Measurements from ENCODE around the gene EIF2B5. TPM values are rescaled to one million over a fixed set of nuclear protein-coding genes. Genes with fewer than 3 reads are reported as not detected.

EIF2B5 gene
- total and polyA plus RNA-seq, 2 of the 13 experiments (the other 11 are each of a cell fraction or from before 2014, with no cell fraction given), result 38.4 to 60.2 TPM

GRCh38 chr3:184135911-184136260, 728 bp downstream of the EIF2B5 start:
- in situ Hi-C loops (cut with HindIII; ENCODE audit: extremely low pct_ligation_motif_present, low pct_unique_long_range_greater_than_20kb), result loop anchor here (25.0 kb wide), 1 partner anchor 249 kb away; the partner anchor contains the start of gene PARL
- intact Hi-C loops (cut with micrococcal nuclease; ENCODE audit: unreplicated experiment), result loop anchor here (2.0 kb wide), 1 partner anchor 241 kb away; no protein-coding TSS in a partner anchor

More at GRCh38 chr3:184135911-184136260, 728 bp downstream of the EIF2B5 start:
- peak overlapping the region; percentile 82 for H3K4me2 ChIP-seq (ENCODE audit: low read depth, low read length)
- no peaks in the 10 kb centered on the region for H4K20me1 ChIP-seq (ENCODE audit: insufficient read depth, low read length)
- H3K9me3 ChIP-seq (ENCODE audit: low read length), result no peaks in the 10 kb centered on the region
- peak overlapping the region; percentile 61 for H3K27ac ChIP-seq (ENCODE audit: extremely low read length, insufficient read depth, low read length)
- H2AFZ ChIP-seq (ENCODE audit: low read length), result no peak overlapping the region
- TF ChIP-seq E2F2 (CRISPR knock-in tag; IDR thresholded peaks at IDR 0.05; ENCODE audit: borderline replicate concordance) (peak; percentile 5; the same call in 1 of the 2 replicates), AKNA (CRISPR knock-in tag; IDR thresholded peaks at IDR 0.05; ENCODE audit: borderline replicate concordance) (0 out of 2 replicates have a peak, but pooled peaks have one; percentile 14), ZBTB21 (CRISPR knock-in tag; IDR thresholded peaks at IDR 0.05) (no peak), RFX3 (CRISPR knock-in tag; IDR thresholded peaks at IDR 0.05) (no peak), CHCHD3 (CRISPR knock-in tag; IDR thresholded peaks at IDR 0.05) (no peak), ELF1 (CRISPR knock-in tag; IDR thresholded peaks at IDR 0.05) (no peak), ISL2 (CRISPR knock-in tag; IDR thresholded peaks at IDR 0.05) (no peak), IRF2 (CRISPR knock-in tag; IDR thresholded peaks at IDR 0.05) (no peak), HNF4G (IDR thresholded peaks at IDR 0.05; ENCODE audit: borderline replicate concordance, low read depth, low read length) (no peak), HNF4G (CRISPR knock-in tag; IDR thresholded peaks at IDR 0.05; ENCODE audit: borderline replicate concordance, low read depth) (no peak)
- TF ChIP-seq, protein P1, sequence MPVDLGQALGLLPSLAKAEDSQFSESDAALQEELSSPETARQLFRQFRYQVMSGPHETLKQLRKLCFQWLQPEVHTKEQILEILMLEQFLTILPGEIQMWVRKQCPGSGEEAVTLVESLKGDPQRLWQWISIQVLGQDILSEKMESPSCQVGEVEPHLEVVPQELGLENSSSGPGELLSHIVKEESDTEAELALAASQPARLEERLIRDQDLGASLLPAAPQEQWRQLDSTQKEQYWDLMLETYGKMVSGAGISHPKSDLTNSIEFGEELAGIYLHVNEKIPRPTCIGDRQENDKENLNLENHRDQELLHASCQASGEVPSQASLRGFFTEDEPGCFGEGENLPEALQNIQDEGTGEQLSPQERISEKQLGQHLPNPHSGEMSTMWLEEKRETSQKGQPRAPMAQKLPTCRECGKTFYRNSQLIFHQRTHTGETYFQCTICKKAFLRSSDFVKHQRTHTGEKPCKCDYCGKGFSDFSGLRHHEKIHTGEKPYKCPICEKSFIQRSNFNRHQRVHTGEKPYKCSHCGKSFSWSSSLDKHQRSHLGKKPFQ (CRISPR knock-in tag; IDR thresholded peaks at IDR 0.05; ENCODE audit: insufficient replicate concordance), result no peak
- TF ChIP-seq, protein P2, sequence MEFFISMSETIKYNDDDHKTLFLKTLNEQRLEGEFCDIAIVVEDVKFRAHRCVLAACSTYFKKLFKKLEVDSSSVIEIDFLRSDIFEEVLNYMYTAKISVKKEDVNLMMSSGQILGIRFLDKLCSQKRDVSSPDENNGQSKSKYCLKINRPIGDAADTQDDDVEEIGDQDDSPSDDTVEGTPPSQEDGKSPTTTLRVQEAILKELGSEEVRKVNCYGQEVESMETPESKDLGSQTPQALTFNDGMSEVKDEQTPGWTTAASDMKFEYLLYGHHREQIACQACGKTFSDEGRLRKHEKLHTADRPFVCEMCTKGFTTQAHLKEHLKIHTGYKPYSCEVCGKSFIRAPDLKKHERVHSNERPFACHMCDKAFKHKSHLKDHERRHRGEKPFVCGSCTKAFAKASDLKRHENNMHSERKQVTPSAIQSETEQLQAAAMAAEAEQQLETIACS (CRISPR knock-in tag; IDR thresholded peaks at IDR 0.05), result 0 out of 2 replicates have a peak, but pooled peaks have one; percentile 5
- TF ChIP-seq, protein P3, sequence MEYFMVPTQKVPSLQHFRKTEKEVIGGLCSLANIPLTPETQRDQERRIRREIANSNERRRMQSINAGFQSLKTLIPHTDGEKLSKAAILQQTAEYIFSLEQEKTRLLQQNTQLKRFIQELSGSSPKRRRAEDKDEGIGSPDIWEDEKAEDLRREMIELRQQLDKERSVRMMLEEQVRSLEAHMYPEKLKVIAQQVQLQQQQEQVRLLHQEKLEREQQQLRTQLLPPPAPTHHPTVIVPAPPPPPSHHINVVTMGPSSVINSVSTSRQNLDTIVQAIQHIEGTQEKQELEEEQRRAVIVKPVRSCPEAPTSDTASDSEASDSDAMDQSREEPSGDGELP (IDR thresholded peaks at IDR 0.05; ENCODE audit: borderline replicate concordance, low read depth), result no peak
- no TSS peak for BruUV-seq (replicated peaks)
- peak overlapping the region; percentile 89 for H3K9ac ChIP-seq (ENCODE audit: insufficient read depth, low read depth, low read length)
- no peak for FAIRE-seq
- no peak for DNase-seq (ENCODE audit: low spot score)
- ChIA-PET CTCF (ENCODE audit: low intra/inter-chr PET ratio, low total read pairs) (no interaction called here), POLR2A (interaction anchor here (0.6 to 2.8 kb wide), 7 partner anchors 11 to 106 kb away, joined by 3 to 28 read pairs (median 5); partner anchors contain the start of genes ABCF3 and DVL3)
- 8% methylated on average over 9 of the region's 9 CpGs for WGBS (ENCODE audit: low lambda C conversion rate)
- ATAC-seq, result no peak
- no peaks in the 10 kb centered on the region; a peak in 1 of 5 replicates for H3K27me3 ChIP-seq (ENCODE audit: control insufficient read depth in 1 of 2, insufficient read depth in 2 of 2, low read length in 2 of 2)
- peak overlapping the region; percentile 86 to 94 (median 93) for H3K4me3 ChIP-seq (replicated peaks in 1 of 3; ENCODE audit: insufficient read depth in 1 of 3, low read depth in 2 of 3, low read length in 3 of 3)
- H3K36me3 ChIP-seq (replicated peaks in 1 of 2; ENCODE audit: control insufficient read depth in 1 of 2, insufficient read depth in 2 of 2, low read length in 2 of 2), result peaks cover 8 to 17% of the 10 kb centered on the region in 2 experiments; a peak in 4 of 5 replicates
- peaks cover 30% of the 10 kb centered on the region for H3K79me2 ChIP-seq (ENCODE audit: insufficient read depth, low read length)
- H3K4me1 ChIP-seq (ENCODE audit: insufficient read depth, low read length), result peaks cover 23% of the 10 kb centered on the region
